Adrenal gland (tissue), 12 donors: ENCODE data around the gene PTF1A. TPM values are rescaled to one million over a fixed set of nuclear protein-coding genes. Genes with fewer than 3 reads are reported as not detected.

Source experiments
- DNase-seq, 7 donors: peaks; one replicate each; pipeline ENCODE4 v3.0.0-alpha.2; 2019 to 2020
- H3K27ac ChIP-seq, 5 donors: fragments of 200-600 bp; sonication (generic) in 4 of 5; 1 replicate in 3 of 5; 2 replicates in 2 of 5; pipeline versions ENCODE4 v1.5.1 to v1.8.0; 2016 to 2020; ENCODE audit warnings: mild to moderate bottlenecking in 1 of 5
- H3K27me3 ChIP-seq: fragments of 200-600 bp; 2 replicates; pipeline ENCODE4 v1.8.0; 2021
- H3K36me3 ChIP-seq, 2 donors: fragments of 200-600 bp; replicated peaks in 1 of 2; 1 replicate in 1 of 2; 2 replicates in 1 of 2; pipeline versions ENCODE4 v1.5.1 to v1.8.0; 2018 to 2022
- H3K4me1 ChIP-seq, 2 donors: fragments of 200-600 bp; replicated peaks in 1 of 2; 1 replicate in 1 of 2; 2 replicates in 1 of 2; pipeline versions ENCODE4 v1.5.1 to v1.8.0; 2018 to 2021
- H3K4me3 ChIP-seq, 4 donors: fragments of 200-600 bp; sonication (generic) in 3 of 4; one replicate each; pipeline ENCODE4 v1.5.1; 2016 to 2018
- H3K9me3 ChIP-seq, 3 donors: fragments of 200-600 bp; sonication (generic) in 1 of 3; replicated peaks in 1 of 3; 1 replicate in 2 of 3; 2 replicates in 1 of 3; pipeline versions ENCODE4 v1.5.1 to v1.8.0; 2016 to 2021
- CTCF ChIP-seq, 6 experiments: fragments of 450-650 bp in 4 of 6; fragments of 200-600 bp in 2 of 6; sonication (generic) in 1 of 6; IDR thresholded peaks; 1 replicate in 5 of 6; 2 replicates in 1 of 6; pipeline versions ENCODE4 v1.5.1 to v1.8.0; 2016 to 2021; ENCODE audit warnings: antibody characterized with exemption in 6 of 6, mild to moderate bottlenecking in 2 of 6, moderate library complexity in 1 of 6
- POLR2A ChIP-seq, 2 donors: fragments of 450-650 bp; IDR thresholded peaks; one replicate each; pipeline ENCODE4 v1.6.1; 2017; ENCODE audit warnings: antibody characterized with exemption in 2 of 2, mild to moderate bottlenecking in 2 of 2, moderate library complexity in 1 of 2
- WGBS, 4 donors: extraction: QIAGEN DNeasy Blood & Tissue Kit in 2 of 4; methylation state at CpG; one replicate each; pipeline versions ENCODE4 v1.1.5 to v1.1.7; 2013 to 2017; 5-methylcytosine and 5-hydroxymethylcytosine counted together
- intact Hi-C, 2 donors: fragments of 100-400 bp; cut with DNase I; formaldehyde crosslinking; loops; one replicate each; pipeline versions ENCODE4 v1.14.1 to v1.15.0; 2022 to 2023
- polyA plus RNA-seq, 3 donors: library from polyadenylated mRNA; stranded (reverse); fragments of 200-250 nt in 2 of 3; fragments of 350-450 nt in 1 of 3; fragmentation: Illumina TruSeq in 1 of 3; extraction: RNeasy Lipid Tissue Mini Kit (QIAGEN cat#74804) in 1 of 3; gene quantifications; one replicate each; pipeline ENCODE4 v1.2.3, GENCODE V29; 2013 to 2014
- total RNA-seq, 9 donors: library from RNA; depleted of rRNA in 4 of 9; stranded (reverse); fragments of >200 nt in 4 of 9; fragments of 120-200 nt in 1 of 9; fragmentation: NEBNext Ultra II Directional in 1 of 9; extraction: Animal tissue kit (Norgen Biotek cat#: 25700) in 1 of 9; gene quantifications; one replicate each; pipeline versions ENCODE4 v1.1.0 to v1.2.4, GENCODE V29; 2013 to 2023
- donor health status: healthy with polysubstance abuse.
- donor health status: Bipolar disorder and iron deficiency.
- donor health status: DM: yes; HTN: yes; CAD: no.
- donor health status: DM: no; HTN: no; CAD: no.
- donor health status: DM: no; HTN: no; CAD: no.
- donor health status: DM: yes; HTN: yes; CAD: no.

Gene PTF1A
- total and polyA plus RNA-seq, 12 donors, result not detected

GRCh38 chr10:23199768-23200511 is 7.8 kb downstream of the PTF1A start:
- WGBS, 4 donors, result 2 to 4% (median 3%) methylated on average over 25 to 30 of the region's 30 CpGs
- no peak for DNase-seq
- no peaks in the 10 kb centered on the region for H3K36me3 ChIP-seq
- peaks cover 68% of the 10 kb centered on the region for H3K27me3 ChIP-seq
- no peaks in the 10 kb centered on the region for H3K9me3 ChIP-seq
- peaks cover 0 to 2% of the 10 kb centered on the region in 2 donors for H3K4me1 ChIP-seq
- H3K4me3 ChIP-seq, result no peak overlapping the region
- TF ChIP-seq CTCF (IDR thresholded peaks at IDR 0.05) (no peak), POLR2A (IDR thresholded peaks at IDR 0.05) (no peak)
- H3K27ac ChIP-seq, result no peak overlapping the region
- intact Hi-C loops, result no loop called here

GRCh38 chr10:23200586-23200985 is 8.5 kb downstream of the PTF1A start:
- H3K4me1 ChIP-seq, result no peaks in the 10 kb centered on the region
- no peak for DNase-seq
- intact Hi-C loops, result no loop called here
- H3K27ac ChIP-seq, result no peak overlapping the region
- no peaks in the 10 kb centered on the region for H3K9me3 ChIP-seq
- H3K36me3 ChIP-seq, result no peaks in the 10 kb centered on the region
- H3K27me3 ChIP-seq, result peaks cover 62% of the 10 kb centered on the region
- no peak overlapping the region for H3K4me3 ChIP-seq
- WGBS, 4 donors, result 3 to 7% (median 5%) methylated on average over 7 to 12 of the region's 12 CpGs
- TF ChIP-seq CTCF (IDR thresholded peaks at IDR 0.05) (no peak), POLR2A (IDR thresholded peaks at IDR 0.05) (no peak)

- no peak for TF ChIP-seq POLR2A (IDR thresholded peaks at IDR 0.05)
- TF ChIP-seq CTCF (IDR thresholded peaks at IDR 0.05), result no peak
- Histone ChIP-seq H3K36me3 (no peaks in the 10 kb centered on the region), H3K27ac (no peak overlapping the region), H3K4me3 (no peak overlapping the region), H3K27me3 (peaks cover 57% of the 10 kb centered on the region), H3K9me3 (no peaks in the 10 kb centered on the region), H3K4me1 (no peaks in the 10 kb centered on the region)
- 3 to 6% (median 5%) methylated on average over 8 to 11 of the region's 11 CpGs for WGBS, 4 donors
- intact Hi-C loops, result no loop called here
- no peak for DNase-seq
These were observed 9.0 kb downstream of the PTF1A start for GRCh38 chr10:23200997-23201652.

- WGBS, 4 donors, result 11 to 18% (median 14%) methylated on average over 4 of the region's 4 CpGs
- TF ChIP-seq CTCF (IDR thresholded peaks at IDR 0.05), result no peak
- TF ChIP-seq POLR2A (IDR thresholded peaks at IDR 0.05), result no peak
- no peak for DNase-seq
- peaks cover 50% of the 10 kb centered on the region for H3K27me3 ChIP-seq
- intact Hi-C loops, result no loop called here
- no peaks in the 10 kb centered on the region for H3K36me3 ChIP-seq
- H3K27ac ChIP-seq, result no peak overlapping the region
- H3K4me1 ChIP-seq, result no peaks in the 10 kb centered on the region
- no peaks in the 10 kb centered on the region for H3K9me3 ChIP-seq
- H3K4me3 ChIP-seq, result no peak overlapping the region
These were observed 9.7 kb downstream of the PTF1A start for GRCh38 chr10:23201837-23202236.
